KMS-11 (cell line): ENCODE measurements around the gene CERS5.

ENCODE experiments used
- H2AFZ ChIP-seq: fragments of 200-600 bp; sonication (generic); 2 replicates; pipeline ENCODE4 v1.6.1; 2016; ENCODE audit warnings: antibody characterized with exemption, mixed run types, low read depth
- H3K27ac ChIP-seq: fragments of 200-600 bp; sonication (generic); 2 replicates; pipeline ENCODE4 v1.6.1; 2016; ENCODE audit warnings: mild to moderate bottlenecking, mixed run types
- H3K27me3 ChIP-seq: fragments of 200-600 bp; sonication (generic); 2 replicates; pipeline ENCODE4 v1.6.1; 2017; ENCODE audit warnings: mild to moderate bottlenecking, low read depth, mixed run types, moderate library complexity; ENCODE audit not compliant: insufficient read depth
- H3K36me3 ChIP-seq: fragments of 200-600 bp; sonication (generic); 2 replicates; pipeline ENCODE4 v1.6.1; 2017; ENCODE audit warnings: mild to moderate bottlenecking, mixed run types; ENCODE audit not compliant: insufficient read depth
- H3K4me1 ChIP-seq: fragments of 200-600 bp; sonication (generic); 2 replicates; pipeline ENCODE4 v1.6.1; 2016; ENCODE audit warnings: mild to moderate bottlenecking, low read depth, mixed run types; ENCODE audit not compliant: poor library complexity, severe bottlenecking
- H3K4me2 ChIP-seq: fragments of 200-600 bp; sonication (generic); 2 replicates; pipeline ENCODE4 v1.7.0; 2016; ENCODE audit warnings: mild to moderate bottlenecking, mixed run types
- H3K4me3 ChIP-seq: fragments of 200-600 bp; sonication (generic); IDR thresholded peaks from 2 replicates; pipeline ENCODE4 v1.6.1; 2017; ENCODE audit warnings: low read depth, low read length, mixed read lengths; ENCODE audit not compliant: insufficient read depth
- H3K79me2 ChIP-seq: fragments of 200-600 bp; sonication (generic); 2 replicates; pipeline ENCODE4 v1.6.1; 2016; ENCODE audit warnings: low read depth, mixed run types; ENCODE audit not compliant: insufficient read depth
- H3K9ac ChIP-seq: fragments of 200-600 bp; sonication (generic); 2 replicates; pipeline ENCODE4 v1.6.1; 2016; ENCODE audit warnings: mild to moderate bottlenecking, mixed run types
- H4K20me1 ChIP-seq: fragments of 200-600 bp; sonication (generic); 2 replicates; pipeline ENCODE4 v1.6.1; 2016; ENCODE audit warnings: mild to moderate bottlenecking, mixed run types; ENCODE audit not compliant: insufficient read depth
- TF ChIP-seq, protein P1 (sequence below): fragments of 200-600 bp; sonication (generic); conservative IDR thresholded peaks from 2 replicates; pipeline ENCODE4 v1.6.1; 2017; ENCODE audit warnings: low read depth, mild to moderate bottlenecking, antibody characterized with exemption, low read length, moderate library complexity, mixed read lengths

The CERS5 gene

DNA sequence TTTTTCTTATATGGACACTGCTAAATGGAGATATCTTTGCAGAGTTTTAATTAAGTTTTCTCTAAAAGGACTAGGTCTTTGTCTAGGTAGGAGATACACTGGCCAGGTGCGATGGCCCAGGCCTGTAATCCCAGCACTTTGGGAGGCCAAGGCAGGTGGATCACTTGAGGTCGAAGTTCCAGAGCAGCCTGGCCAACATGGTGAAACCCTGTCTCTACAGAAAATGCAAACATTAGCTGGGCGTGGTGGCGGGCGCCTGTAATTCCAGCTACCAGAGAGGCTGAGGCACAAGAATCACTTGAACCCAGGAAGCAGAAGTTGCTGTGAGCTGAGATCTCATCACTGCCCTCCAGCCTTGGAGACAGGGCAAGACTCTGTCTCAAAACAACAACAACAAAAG lies 17.1 kb upstream of the CERS5 start:
- Histone ChIP-seq H3K27ac (no peak overlapping the region), H3K4me3 (no peak overlapping the region), H3K4me1 (peaks cover 45% of the 10 kb centered on the region)

DNA sequence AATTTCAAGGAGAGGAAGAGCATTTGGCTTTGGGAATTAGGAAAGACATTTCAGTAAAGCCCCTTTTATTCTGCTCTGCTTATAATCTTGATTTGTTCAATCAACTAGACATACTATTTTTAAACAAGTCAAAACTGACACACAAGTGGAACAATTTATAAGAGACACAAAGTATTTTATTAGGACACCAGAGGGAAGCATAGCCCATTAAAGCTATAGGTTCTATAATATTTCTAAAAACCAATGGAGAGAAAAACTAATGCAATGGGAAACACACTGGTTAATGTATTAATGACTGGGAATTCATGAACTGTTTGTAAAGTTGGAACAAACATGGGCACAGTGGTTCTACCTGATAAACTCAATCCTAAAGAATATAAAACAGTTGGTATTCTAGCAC lies 15.3 kb upstream of the CERS5 start:
- Histone ChIP-seq H3K36me3 (no peaks in the 10 kb centered on the region), H3K4me1 (peaks cover 27% of the 10 kb centered on the region), H2AFZ (no peak overlapping the region), H3K4me3 (no peak overlapping the region), H3K4me2 (no peak overlapping the region), H4K20me1 (no peaks in the 10 kb centered on the region), H3K27ac (no peak overlapping the region), H3K9ac (no peak overlapping the region), H3K79me2 (no peaks in the 10 kb centered on the region), H3K27me3 (no peaks in the 10 kb centered on the region)
- TF ChIP-seq, protein P1, sequence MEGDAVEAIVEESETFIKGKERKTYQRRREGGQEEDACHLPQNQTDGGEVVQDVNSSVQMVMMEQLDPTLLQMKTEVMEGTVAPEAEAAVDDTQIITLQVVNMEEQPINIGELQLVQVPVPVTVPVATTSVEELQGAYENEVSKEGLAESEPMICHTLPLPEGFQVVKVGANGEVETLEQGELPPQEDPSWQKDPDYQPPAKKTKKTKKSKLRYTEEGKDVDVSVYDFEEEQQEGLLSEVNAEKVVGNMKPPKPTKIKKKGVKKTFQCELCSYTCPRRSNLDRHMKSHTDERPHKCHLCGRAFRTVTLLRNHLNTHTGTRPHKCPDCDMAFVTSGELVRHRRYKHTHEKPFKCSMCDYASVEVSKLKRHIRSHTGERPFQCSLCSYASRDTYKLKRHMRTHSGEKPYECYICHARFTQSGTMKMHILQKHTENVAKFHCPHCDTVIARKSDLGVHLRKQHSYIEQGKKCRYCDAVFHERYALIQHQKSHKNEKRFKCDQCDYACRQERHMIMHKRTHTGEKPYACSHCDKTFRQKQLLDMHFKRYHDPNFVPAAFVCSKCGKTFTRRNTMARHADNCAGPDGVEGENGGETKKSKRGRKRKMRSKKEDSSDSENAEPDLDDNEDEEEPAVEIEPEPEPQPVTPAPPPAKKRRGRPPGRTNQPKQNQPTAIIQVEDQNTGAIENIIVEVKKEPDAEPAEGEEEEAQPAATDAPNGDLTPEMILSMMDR = no peak; the same call in 1 of the 2 replicates

More for the DNA sequence above, 17.1 kb upstream of the CERS5 start:
- H2AFZ ChIP-seq = no peak overlapping the region
- TF ChIP-seq, protein P1 = no peak
- H3K9ac ChIP-seq = no peak overlapping the region
- no peaks in the 10 kb centered on the region for H3K36me3 ChIP-seq
- H4K20me1 ChIP-seq = no peaks in the 10 kb centered on the region
- no peaks in the 10 kb centered on the region for H3K79me2 ChIP-seq
- H3K27me3 ChIP-seq = no peaks in the 10 kb centered on the region
- no peak overlapping the region for H3K4me2 ChIP-seq

DNA sequence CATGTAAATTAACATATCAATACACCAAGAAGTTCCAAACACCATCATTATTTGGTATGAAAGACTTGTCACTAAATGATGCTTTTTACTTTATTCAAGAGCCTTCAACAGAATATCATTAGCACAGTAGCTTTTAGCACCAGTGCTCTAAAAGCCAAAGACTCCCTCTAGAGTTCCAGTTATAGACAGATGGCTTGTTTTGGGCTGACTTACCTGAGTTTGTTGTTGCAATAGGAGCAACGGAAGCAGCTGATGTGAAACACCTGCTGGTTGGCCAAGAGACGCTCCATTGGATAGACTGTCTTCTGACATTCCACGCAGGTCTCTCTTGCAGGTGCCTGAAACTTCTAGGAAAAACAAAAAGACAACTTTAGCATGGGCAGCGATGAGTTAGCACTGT lies 14.5 kb upstream of the CERS5 start:
- no peaks in the 10 kb centered on the region for H3K79me2 ChIP-seq
- H3K36me3 ChIP-seq = no peaks in the 10 kb centered on the region
- TF ChIP-seq, protein P1 = no peak
- H3K4me3 ChIP-seq = no peak overlapping the region
- no peak overlapping the region for H3K27ac ChIP-seq
- peaks cover 19% of the 10 kb centered on the region for H3K4me1 ChIP-seq
- no peaks in the 10 kb centered on the region for H4K20me1 ChIP-seq
- no peak overlapping the region for H2AFZ ChIP-seq
- H3K4me2 ChIP-seq = no peak overlapping the region
- H3K27me3 ChIP-seq = no peaks in the 10 kb centered on the region
- no peak overlapping the region for H3K9ac ChIP-seq

DNA sequence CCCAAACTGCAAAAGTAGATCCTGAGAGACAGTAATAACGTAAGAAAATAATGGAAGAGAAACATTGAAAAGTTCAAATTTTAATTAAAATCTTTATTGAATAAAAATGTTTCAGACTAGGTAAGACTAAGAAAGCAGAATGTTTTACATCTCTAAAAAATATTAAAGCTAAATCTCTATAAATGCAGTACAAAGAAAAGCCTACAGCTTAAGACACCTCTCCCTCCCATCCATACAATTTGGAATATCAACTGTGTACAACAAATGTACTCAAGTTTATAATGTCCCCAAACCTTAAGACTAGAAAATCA lies 8.5 kb upstream of the CERS5 start:
- no peak overlapping the region for H3K4me3 ChIP-seq
- no peak overlapping the region for H3K9ac ChIP-seq
- no peak overlapping the region for H2AFZ ChIP-seq
- no peak overlapping the region for H3K4me2 ChIP-seq
- H3K27me3 ChIP-seq = no peaks in the 10 kb centered on the region
- TF ChIP-seq, protein P1 = no peak; the same call in none of the 2 replicates
- no peaks in the 10 kb centered on the region for H4K20me1 ChIP-seq
- no peak overlapping the region for H3K27ac ChIP-seq
- H3K79me2 ChIP-seq = no peaks in the 10 kb centered on the region
- H3K36me3 ChIP-seq = no peaks in the 10 kb centered on the region
- no peaks in the 10 kb centered on the region for H3K4me1 ChIP-seq
